Neuron (in vitro differentiated cells): ENCODE measurements around the gene TRMO.
A peak's percentile ranks its signal among the peaks of the same experiment; 100 is the strongest.

Source experiments
- H2AFZ ChIP-seq: one replicate; pipeline ENCODE4 v1.6.1; 2013; ENCODE audit warnings: low read depth, mild to moderate bottlenecking, inconsistent platforms, low read length, moderate library complexity
- H3K27me3 ChIP-seq: one replicate; pipeline ENCODE4 v1.6.1; 2013; ENCODE audit warnings: low read length; ENCODE audit not compliant: insufficient read depth
- H3K36me3 ChIP-seq: one replicate; pipeline ENCODE4 v1.6.1; 2013; ENCODE audit warnings: low read length; ENCODE audit not compliant: insufficient read depth
- H3K4me1 ChIP-seq: one replicate; pipeline ENCODE4 v1.6.1; 2013; ENCODE audit warnings: low read length; ENCODE audit not compliant: insufficient read depth
- H3K4me3 ChIP-seq: 2 replicates; pipeline ENCODE4 v1.5.1; 2013; ENCODE audit warnings: mild to moderate bottlenecking, low read length, moderate library complexity
- H3K9me3 ChIP-seq: one replicate; pipeline ENCODE4 v1.6.1; 2013; ENCODE audit warnings: low read length

The TRMO gene

GRCh38 chr9:97934321-97935115 is 12.2 kb upstream of the TRMO start:
- Histone ChIP-seq H3K4me1 (no peaks in the 10 kb centered on the region), H2AFZ (no peak overlapping the region), H3K27me3 (peaks cover 61% of the 10 kb centered on the region), H3K9me3 (no peaks in the 10 kb centered on the region), H3K4me3 (no peak overlapping the region), H3K36me3 (no peaks in the 10 kb centered on the region)

- Histone ChIP-seq H3K9me3 (no peaks in the 10 kb centered on the region), H3K4me1 (no peaks in the 10 kb centered on the region), H3K4me3 (no peak overlapping the region), H3K36me3 (no peaks in the 10 kb centered on the region), H2AFZ (no peak overlapping the region), H3K27me3 (peaks cover 61% of the 10 kb centered on the region)
Measured at GRCh38 chr9:97933297-97933998, 11.1 kb upstream of the TRMO start.

- Histone ChIP-seq H3K4me3 (no peak overlapping the region), H3K9me3 (no peaks in the 10 kb centered on the region), H3K27me3 (peaks cover 51% of the 10 kb centered on the region), H3K36me3 (no peaks in the 10 kb centered on the region), H2AFZ (no peak overlapping the region), H3K4me1 (no peaks in the 10 kb centered on the region)
Measured at GRCh38 chr9:97930972-97931371, 8.7 kb upstream of the TRMO start.

- H3K9me3 ChIP-seq: no peaks in the 10 kb centered on the region
- H2AFZ ChIP-seq: no peak overlapping the region
Measured at GRCh38 chr9:97928986-97929604, 6.8 kb upstream of the TRMO start.

GRCh38 chr9:97925497-97926334 is 3.4 kb upstream of the TRMO start:
- no peak overlapping the region for H2AFZ ChIP-seq
- H3K4me3 ChIP-seq: no peak overlapping the region
- H3K36me3 ChIP-seq: no peaks in the 10 kb centered on the region
- H3K4me1 ChIP-seq: peaks cover 4% of the 10 kb centered on the region
- peaks cover 19% of the 10 kb centered on the region for H3K27me3 ChIP-seq
- H3K9me3 ChIP-seq: no peaks in the 10 kb centered on the region

More at GRCh38 chr9:97928986-97929604, 6.8 kb upstream of the TRMO start:
- no peaks in the 10 kb centered on the region for H3K4me1 ChIP-seq
- peaks cover 37% of the 10 kb centered on the region for H3K27me3 ChIP-seq
- H3K4me3 ChIP-seq: no peak overlapping the region
- H3K36me3 ChIP-seq: no peaks in the 10 kb centered on the region

- H2AFZ ChIP-seq: no peak overlapping the region
- no peak overlapping the region for H3K4me3 ChIP-seq
- peaks cover 12% of the 10 kb centered on the region for H3K27me3 ChIP-seq
- H3K9me3 ChIP-seq: no peaks in the 10 kb centered on the region
- H3K4me1 ChIP-seq: peaks cover 4% of the 10 kb centered on the region
- H3K36me3 ChIP-seq: no peaks in the 10 kb centered on the region
Measured at GRCh38 chr9:97924386-97924785, 2.1 kb upstream of the TRMO start.

- peaks cover 4% of the 10 kb centered on the region for H3K4me1 ChIP-seq
- H2AFZ ChIP-seq: peak overlapping the region; percentile 30
- no peaks in the 10 kb centered on the region for H3K36me3 ChIP-seq
- H3K4me3 ChIP-seq: no peak overlapping the region
- H3K9me3 ChIP-seq: no peaks in the 10 kb centered on the region
- peaks cover 7% of the 10 kb centered on the region for H3K27me3 ChIP-seq
Measured at GRCh38 chr9:97923529-97924108, 1.3 kb upstream of the TRMO start.

- Histone ChIP-seq H2AFZ (no peak overlapping the region), H3K4me3 (no peak overlapping the region), H3K27me3 (no peaks in the 10 kb centered on the region), H3K9me3 (no peaks in the 10 kb centered on the region), H3K36me3 (peaks cover 4% of the 10 kb centered on the region), H3K4me1 (peaks cover 4% of the 10 kb centered on the region)
Measured at GRCh38 chr9:97919217-97919813, 3.0 kb downstream of the TRMO start.

GRCh38 chr9:97918611-97919010 is 3.7 kb downstream of the TRMO start:
- H3K4me3 ChIP-seq: no peak overlapping the region
- H2AFZ ChIP-seq: no peak overlapping the region
- H3K36me3 ChIP-seq: peaks cover 4% of the 10 kb centered on the region
- no peaks in the 10 kb centered on the region for H3K9me3 ChIP-seq
- no peaks in the 10 kb centered on the region for H3K27me3 ChIP-seq
- peaks cover 4% of the 10 kb centered on the region for H3K4me1 ChIP-seq

GRCh38 chr9:97911970-97912369 is 10.3 kb downstream of the TRMO start:
- H3K9me3 ChIP-seq: no peaks in the 10 kb centered on the region
- H3K27me3 ChIP-seq: no peaks in the 10 kb centered on the region
- H2AFZ ChIP-seq: no peak overlapping the region
- no peaks in the 10 kb centered on the region for H3K4me1 ChIP-seq
- no peak overlapping the region for H3K4me3 ChIP-seq
- peaks cover 31% of the 10 kb centered on the region for H3K36me3 ChIP-seq

- no peaks in the 10 kb centered on the region for H3K4me1 ChIP-seq
- no peaks in the 10 kb centered on the region for H3K9me3 ChIP-seq
- H3K36me3 ChIP-seq: peaks cover 31% of the 10 kb centered on the region
- no peaks in the 10 kb centered on the region for H3K27me3 ChIP-seq
- H3K4me3 ChIP-seq: no peak overlapping the region
- no peak overlapping the region for H2AFZ ChIP-seq
Measured at GRCh38 chr9:97911528-97911927, 10.8 kb downstream of the TRMO start.

- Histone ChIP-seq H3K27me3 (no peaks in the 10 kb centered on the region), H3K9me3 (no peaks in the 10 kb centered on the region), H2AFZ (no peak overlapping the region), H3K36me3 (peaks cover 39% of the 10 kb centered on the region), H3K4me3 (no peak overlapping the region), H3K4me1 (no peaks in the 10 kb centered on the region)
Measured at GRCh38 chr9:97910357-97910756, 11.9 kb downstream of the TRMO start.
